HG02852 (cell line): ENCODE results near the gene ADAMTSL2.

ENCODE experiments used
- ATAC-seq: cut with Tn5 transposase; IDR thresholded peaks from one replicate; pipeline ENCODE4 v1.9.1; 2021; ENCODE audit warnings: mild to moderate bottlenecking, moderate library complexity; ENCODE audit not compliant: unreplicated experiment

The ADAMTSL2 gene

GRCh38 chr9:133529874-133530273 lies 4.6 kb upstream of the ADAMTSL2 start:
- ATAC-seq = no peak

- ATAC-seq = no peak
These were observed 3.2 kb upstream of the ADAMTSL2 start for GRCh38 chr9:133531293-133531692.

GRCh38 chr9:133532937-133533668 lies 1.4 kb upstream of the ADAMTSL2 start:
- no peak for ATAC-seq

GRCh38 chr9:133533857-133534256 lies 647 bp upstream of the ADAMTSL2 start:
- no peak for ATAC-seq

GRCh38 chr9:133535306-133535877 lies 888 bp downstream of the ADAMTSL2 start:
- ATAC-seq = no peak

GRCh38 chr9:133536080-133536479 lies 1.6 kb downstream of the ADAMTSL2 start:
- ATAC-seq = no peak

GRCh38 chr9:133536536-133536935 lies 2.0 kb downstream of the ADAMTSL2 start:
- no peak for ATAC-seq

GRCh38 chr9:133537257-133537656 lies 2.8 kb downstream of the ADAMTSL2 start:
- no peak for ATAC-seq

- ATAC-seq = no peak
These were observed 3.7 kb downstream of the ADAMTSL2 start for GRCh38 chr9:133538176-133538575.

GRCh38 chr9:133538851-133539833 lies 4.6 kb downstream of the ADAMTSL2 start:
- ATAC-seq = no peak

GRCh38 chr9:133539991-133540697 lies 5.6 kb downstream of the ADAMTSL2 start:
- no peak for ATAC-seq

- no peak for ATAC-seq
These were observed 6.2 kb downstream of the ADAMTSL2 start for GRCh38 chr9:133540698-133541025.

- ATAC-seq = no peak
These were observed 7.5 kb downstream of the ADAMTSL2 start for GRCh38 chr9:133542002-133542401.

- ATAC-seq = no peak
These were observed 9.4 kb downstream of the ADAMTSL2 start for GRCh38 chr9:133543772-133544467.

- no peak for ATAC-seq
These were observed 11.2 kb downstream of the ADAMTSL2 start for GRCh38 chr9:133545494-133546286.

GRCh38 chr9:133546287-133546680 lies 11.8 kb downstream of the ADAMTSL2 start:
- ATAC-seq = no peak

GRCh38 chr9:133547116-133547515 lies 12.6 kb downstream of the ADAMTSL2 start:
- no peak for ATAC-seq

GRCh38 chr9:133551446-133551845 lies 16.9 kb downstream of the ADAMTSL2 start:
- no peak for ATAC-seq

GRCh38 chr9:133552236-133552635 lies 17.7 kb downstream of the ADAMTSL2 start:
- ATAC-seq = no peak

- ATAC-seq = no peak
These were observed 18.6 kb downstream of the ADAMTSL2 start for GRCh38 chr9:133553123-133553522.
